Measurements from ENCODE around the gene BZW1. TPM values are rescaled to one million over a fixed set of nuclear protein-coding genes. Genes with fewer than 3 reads are reported as not detected.

BZW1 gene
- total RNA-seq, 2 donors from 2014 or later, result 492 to 527 TPM

GRCh38 chr2:200847939-200848338, 36.2 kb downstream of the BZW1 start:
- no peak overlapping the region for H3K27ac Mint-ChIP-seq
- H3K9me3 Mint-ChIP-seq, result no peaks in the 10 kb centered on the region
- H3K36me3 Mint-ChIP-seq, result peaks cover 12 to 18% of the 10 kb centered on the region in 2 donors
- DNase-seq (ENCODE audit: low spot score in 2 of 2), result no peak
- no peak for ATAC-seq

GRCh38 chr2:200850512-200851256, 39.0 kb downstream of the BZW1 start:
- no peak for DNase-seq (ENCODE audit: low spot score in 2 of 2)
- ATAC-seq, result peak in 1 of 2 donors; percentile 13
- H3K36me3 Mint-ChIP-seq, result peaks cover 12 to 21% of the 10 kb centered on the region in 2 donors
- peak overlapping the region; percentile 3 to 61 for H3K27ac Mint-ChIP-seq
- H3K9me3 Mint-ChIP-seq, result no peaks in the 10 kb centered on the region

GRCh38 chr2:200851398-200852248, 39.9 kb downstream of the BZW1 start:
- no peaks in the 10 kb centered on the region for H3K9me3 Mint-ChIP-seq
- peak overlapping the region; percentile 3 to 81 for H3K27ac Mint-ChIP-seq
- DNase-seq (ENCODE audit: low spot score in 2 of 2) (no peak), ATAC-seq (no peak)
- peaks cover 12 to 25% of the 10 kb centered on the region in 2 donors for H3K36me3 Mint-ChIP-seq

- H3K36me3 Mint-ChIP-seq, result peaks cover 15 to 35% of the 10 kb centered on the region in 2 donors
- DNase-seq (ENCODE audit: low spot score in 2 of 2), result no peak
- H3K9me3 Mint-ChIP-seq, result no peaks in the 10 kb centered on the region
- ATAC-seq, result no peak
- peak overlapping the region in 1 of 2 donors; percentile 19 for H3K27ac Mint-ChIP-seq
Observed at GRCh38 chr2:200852605-200853004, 40.9 kb downstream of the BZW1 start.

GRCh38 chr2:200856806-200857205, 45.1 kb downstream of the BZW1 start:
- DNase-seq (ENCODE audit: low spot score in 2 of 2) (no peak), ATAC-seq (peak in 1 of 2 donors; percentile 12)
- H3K36me3 Mint-ChIP-seq, result peaks cover 41 to 67% of the 10 kb centered on the region in 2 donors
- no peaks in the 10 kb centered on the region for H3K9me3 Mint-ChIP-seq
- H3K27ac Mint-ChIP-seq, result peak overlapping the region in 1 of 2 donors; percentile 60

GRCh38 chr2:200860092-200860795, 48.5 kb downstream of the BZW1 start:
- H3K9me3 Mint-ChIP-seq, result no peaks in the 10 kb centered on the region
- H3K36me3 Mint-ChIP-seq, result peaks cover 61 to 82% of the 10 kb centered on the region in 2 donors
- H3K27ac Mint-ChIP-seq, result peak overlapping the region; percentile 80 to 100
- DNase-seq (ENCODE audit: low spot score in 2 of 2) (peak in 1 of 2 donors; percentile 27), ATAC-seq (no peak)

GRCh38 chr2:200861617-200862155, 50.0 kb downstream of the BZW1 start:
- H3K27ac Mint-ChIP-seq, result peak overlapping the region; percentile 100
- H3K9me3 Mint-ChIP-seq, result no peaks in the 10 kb centered on the region
- no peak for ATAC-seq
- no peak for DNase-seq (ENCODE audit: low spot score in 2 of 2)
- H3K36me3 Mint-ChIP-seq, result peaks cover 61 to 78% of the 10 kb centered on the region in 2 donors

- H3K27ac Mint-ChIP-seq, result peak overlapping the region; percentile 100
- peak; percentile 66 to 70 for DNase-seq (ENCODE audit: low spot score in 2 of 2)
- peak; percentile 68 to 70 for ATAC-seq
- no peaks in the 10 kb centered on the region for H3K9me3 Mint-ChIP-seq
- peaks cover 58 to 69% of the 10 kb centered on the region in 2 donors for H3K36me3 Mint-ChIP-seq
Observed at GRCh38 chr2:200862532-200863000, 50.9 kb downstream of the BZW1 start.

GRCh38 chr2:200863782-200864175, 52.1 kb downstream of the BZW1 start:
- ATAC-seq, result peak; percentile 3 to 11
- Mint-ChIP-seq H3K27ac (peak overlapping the region; percentile 100), H3K9me3 (no peaks in the 10 kb centered on the region), H3K36me3 (peaks cover 46 to 57% of the 10 kb centered on the region in 2 donors)
- no peak for DNase-seq (ENCODE audit: low spot score in 2 of 2)

GRCh38 chr2:200864176-200865034, 52.7 kb downstream of the BZW1 start, which contains the start of gene CLK1:
CLK1 (minus strand) TSS chr2:200864658; CDS start chr2:200861862, 2,796 bp downstream.
- H3K27ac Mint-ChIP-seq, result peak within 1 kb of the TSS; percentile 100
- ATAC-seq, result peak; percentile 83 to 87
- DNase-seq (ENCODE audit: low spot score in 2 of 2), result peak; percentile 88 to 91
- H3K36me3 Mint-ChIP-seq, result peaks cover 45 to 50% of the 10 kb centered on the region in 2 donors
- no peaks in the 10 kb centered on the region for H3K9me3 Mint-ChIP-seq

- H3K27ac Mint-ChIP-seq, result peak overlapping the region in 1 of 2 donors; percentile 15
- H3K9me3 Mint-ChIP-seq, result no peaks in the 10 kb centered on the region
- peaks cover 5 to 11% of the 10 kb centered on the region in 2 donors for H3K36me3 Mint-ChIP-seq
- DNase-seq (ENCODE audit: low spot score in 2 of 2), result no peak
- no peak for ATAC-seq
Observed at GRCh38 chr2:200869014-200869413, 57.3 kb downstream of the BZW1 start.

GRCh38 chr2:200871151-200871550, 59.4 kb downstream of the BZW1 start:
- Mint-ChIP-seq H3K36me3 (peaks cover 0 to 24% of the 10 kb centered on the region in 2 donors), H3K9me3 (no peaks in the 10 kb centered on the region), H3K27ac (peak overlapping the region in 1 of 2 donors; percentile 29)
- DNase-seq (ENCODE audit: low spot score in 2 of 2) (no peak), ATAC-seq (no peak)

GRCh38 chr2:200873560-200873959, 61.9 kb downstream of the BZW1 start:
- no peak for ATAC-seq
- Mint-ChIP-seq H3K36me3 (peaks cover 0 to 27% of the 10 kb centered on the region in 2 donors), H3K27ac (no peak overlapping the region), H3K9me3 (no peaks in the 10 kb centered on the region)
- DNase-seq (ENCODE audit: low spot score in 2 of 2), result no peak

Data from activated naive CD4-positive, alpha-beta T cell treated with anti-CD3 and anti-CD28 coated beads, Interleukin-2, amount 50 U/mL, for 72 hours (primary cell).